ENCODE measurements around the gene NR3C2.
"Not testable (repeated sequence)": the region's sequence is repeated elsewhere in the genome, so short reads cannot be mapped to it uniquely, and the experiment has no call there.

NR3C2 gene

DNA sequence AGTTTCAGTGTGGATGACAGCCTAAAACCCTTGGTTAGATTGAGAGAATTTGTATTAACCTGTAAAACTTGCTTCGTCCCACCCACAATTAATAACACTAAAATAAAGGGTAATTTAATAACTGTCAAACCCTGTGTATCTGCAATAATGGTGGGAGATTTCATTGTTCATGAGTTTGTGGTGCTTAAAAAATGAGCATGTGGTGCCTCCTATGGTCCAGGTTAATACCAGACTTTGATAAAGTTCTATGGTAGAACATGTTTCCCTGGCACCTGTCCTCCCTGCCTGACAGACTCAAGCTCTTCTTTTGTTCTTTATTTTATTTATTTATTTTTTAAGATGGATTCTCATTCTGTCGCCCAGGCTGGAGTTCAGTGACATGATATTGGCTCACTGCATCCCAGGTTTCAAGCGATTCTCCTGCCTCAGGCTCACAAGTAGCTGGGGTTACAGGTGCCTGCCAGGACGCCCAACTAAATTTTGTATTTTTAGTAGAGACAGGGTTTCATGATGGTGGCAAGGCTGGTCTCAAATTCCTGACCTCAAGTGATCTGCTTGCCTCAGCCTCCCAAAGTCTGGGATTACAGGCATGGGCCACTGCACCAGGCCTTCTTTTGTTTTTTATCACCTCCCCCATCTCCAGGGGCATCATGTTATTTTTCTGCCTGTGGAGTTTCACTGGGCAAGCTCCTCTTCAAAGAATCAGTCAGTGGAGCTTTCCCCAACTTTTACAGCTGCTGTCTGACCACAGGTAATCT, 289.2 kb downstream of the NR3C2 start:
- Histone ChIP-seq H3K27me3 (ENCODE audit: control insufficient read depth, insufficient read depth, low read length) (no peaks in the 10 kb centered on the region), H3K4me1 (ENCODE audit: control insufficient read depth, insufficient read depth, low read length) (no peaks in the 10 kb centered on the region), H3K9me3 (replicated peaks; ENCODE audit: low read length) (no peaks in the 10 kb centered on the region), H3K4me2 (ENCODE audit: low read length) (no peak overlapping the region), H3K9ac (ENCODE audit: low read depth, low read length) (no peak overlapping the region), H3K36me3 (ENCODE audit: insufficient read depth, low read length) (no peaks in the 10 kb centered on the region), H3K4me3 (ENCODE audit: low read length) (no peak overlapping the region)

GRCh38 chr4:148151806-148152205, 290.4 kb downstream of the NR3C2 start:
- Histone ChIP-seq H3K4me1 (ENCODE audit: control insufficient read depth, insufficient read depth, low read length) (no peaks in the 10 kb centered on the region), H3K27me3 (ENCODE audit: control insufficient read depth, insufficient read depth, low read length) (no peaks in the 10 kb centered on the region), H3K36me3 (ENCODE audit: insufficient read depth, low read length) (no peaks in the 10 kb centered on the region), H3K9me3 (replicated peaks; ENCODE audit: low read length) (no peaks in the 10 kb centered on the region), H3K4me2 (ENCODE audit: low read length) (no peak overlapping the region), H3K9ac (ENCODE audit: low read depth, low read length) (no peak overlapping the region), H3K4me3 (ENCODE audit: low read length) (no peak overlapping the region)

DNA sequence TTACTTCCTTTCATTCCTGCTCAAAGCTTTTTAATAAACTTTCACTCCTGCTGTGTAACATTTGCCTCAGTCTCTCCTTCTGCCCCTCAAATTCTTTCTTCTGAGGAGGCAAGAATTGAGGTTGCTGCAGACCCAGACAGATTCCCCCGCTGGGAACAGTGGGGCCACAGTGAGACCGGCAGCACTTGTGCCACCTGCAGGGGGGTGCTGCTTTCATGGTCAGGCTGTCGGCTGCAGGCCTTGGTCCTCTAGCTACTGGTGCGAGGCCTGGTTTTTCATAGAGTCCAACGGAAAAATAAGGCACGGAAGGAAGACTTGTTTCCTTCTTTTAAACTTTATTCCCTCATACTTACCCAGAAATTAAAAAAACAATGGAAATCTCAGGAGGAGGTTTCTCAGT, 296.7 kb downstream of the NR3C2 start:
- Histone ChIP-seq H3K4me3 (ENCODE audit: low read length) (no peak overlapping the region), H3K27me3 (ENCODE audit: control insufficient read depth, insufficient read depth, low read length) (no peaks in the 10 kb centered on the region), H3K4me2 (ENCODE audit: low read length) (no peak overlapping the region), H3K36me3 (ENCODE audit: insufficient read depth, low read length) (no peaks in the 10 kb centered on the region), H3K9ac (ENCODE audit: low read depth, low read length) (no peak overlapping the region), H3K9me3 (replicated peaks; ENCODE audit: low read length) (no peaks in the 10 kb centered on the region), H3K4me1 (ENCODE audit: control insufficient read depth, insufficient read depth, low read length) (no peaks in the 10 kb centered on the region)

- Histone ChIP-seq H3K9me3 (replicated peaks; ENCODE audit: low read length) (no peaks in the 10 kb centered on the region), H3K4me1 (ENCODE audit: control insufficient read depth, insufficient read depth, low read length) (no peaks in the 10 kb centered on the region), H3K9ac (ENCODE audit: low read depth, low read length) (no peak overlapping the region), H3K4me3 (ENCODE audit: low read length) (no peak overlapping the region), H3K27me3 (ENCODE audit: control insufficient read depth, insufficient read depth, low read length) (no peaks in the 10 kb centered on the region), H3K36me3 (ENCODE audit: insufficient read depth, low read length) (no peaks in the 10 kb centered on the region), H3K4me2 (ENCODE audit: low read length) (no peak overlapping the region)
Observed at GRCh38 chr4:148143174-148143573, 299.0 kb downstream of the NR3C2 start.

DNA sequence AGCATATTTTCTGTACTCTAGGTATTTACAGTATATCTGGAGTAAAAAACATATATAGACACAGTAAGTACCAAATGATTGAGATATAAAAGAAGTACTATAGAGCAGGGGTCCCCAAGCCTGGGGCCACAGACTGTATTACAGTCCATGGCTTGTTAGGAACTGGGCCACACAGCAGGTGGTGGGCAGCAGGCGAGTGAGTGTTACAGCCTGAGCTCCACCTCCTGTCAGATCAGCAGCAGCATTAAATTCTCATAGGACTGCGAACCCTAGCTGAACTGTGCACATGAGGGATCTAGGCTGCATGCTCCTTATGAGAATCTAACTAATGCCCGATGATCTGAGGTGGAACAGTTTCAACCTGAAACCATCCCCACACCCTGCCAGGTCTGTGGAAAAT, 300.7 kb downstream of the NR3C2 start:
- Histone ChIP-seq H3K4me3 (ENCODE audit: low read length) (no peak overlapping the region), H3K4me2 (ENCODE audit: low read length) (no peak overlapping the region), H3K9ac (ENCODE audit: low read depth, low read length) (no peak overlapping the region), H3K36me3 (ENCODE audit: insufficient read depth, low read length) (no peaks in the 10 kb centered on the region), H3K9me3 (replicated peaks; ENCODE audit: low read length) (no peaks in the 10 kb centered on the region), H3K27me3 (ENCODE audit: control insufficient read depth, insufficient read depth, low read length) (no peaks in the 10 kb centered on the region), H3K4me1 (ENCODE audit: control insufficient read depth, insufficient read depth, low read length) (no peaks in the 10 kb centered on the region)

DNA sequence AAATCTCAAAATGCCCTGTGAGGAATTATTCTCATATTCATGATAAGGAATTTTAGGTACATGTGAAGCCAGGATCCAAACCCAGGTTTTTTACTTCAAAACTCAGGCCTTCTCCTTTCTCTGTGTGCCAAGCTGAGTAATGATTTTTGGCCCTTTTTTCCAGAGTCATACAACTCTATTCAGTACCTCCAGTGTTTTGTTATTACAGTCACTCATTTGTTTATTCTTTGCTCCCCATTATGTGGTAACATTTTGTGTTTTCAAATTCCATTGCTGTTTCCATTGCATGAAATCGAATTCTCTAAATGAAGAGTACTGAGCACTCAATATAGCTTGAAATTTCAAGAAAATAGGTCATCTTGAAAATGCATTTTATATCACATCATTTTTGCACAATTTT, 315.4 kb downstream of the NR3C2 start:
- no peak overlapping the region for H3K9ac ChIP-seq (ENCODE audit: low read depth, low read length)
- peaks cover 5% of the 10 kb centered on the region for H3K9me3 ChIP-seq (replicated peaks; ENCODE audit: low read length)
- no peaks in the 10 kb centered on the region for H3K36me3 ChIP-seq (ENCODE audit: insufficient read depth, low read length)
- no peak overlapping the region for H3K4me2 ChIP-seq (ENCODE audit: low read length)
- no peaks in the 10 kb centered on the region for H3K4me1 ChIP-seq (ENCODE audit: control insufficient read depth, insufficient read depth, low read length)
- H3K4me3 ChIP-seq (ENCODE audit: low read length): no peak overlapping the region
- H3K27me3 ChIP-seq (ENCODE audit: control insufficient read depth, insufficient read depth, low read length): no peaks in the 10 kb centered on the region

- Histone ChIP-seq H3K27me3 (ENCODE audit: control insufficient read depth, insufficient read depth, low read length) (no peaks in the 10 kb centered on the region), H3K36me3 (ENCODE audit: insufficient read depth, low read length) (no peaks in the 10 kb centered on the region), H3K4me3 (ENCODE audit: low read length) (no peak overlapping the region), H3K9ac (ENCODE audit: low read depth, low read length) (no peak overlapping the region), H3K4me2 (ENCODE audit: low read length) (no peak overlapping the region), H3K9me3 (replicated peaks; ENCODE audit: low read length) (peaks cover 5% of the 10 kb centered on the region), H3K4me1 (ENCODE audit: control insufficient read depth, insufficient read depth, low read length) (no peaks in the 10 kb centered on the region)
Observed at GRCh38 chr4:148124512-148124911, 317.7 kb downstream of the NR3C2 start.

GRCh38 chr4:148123161-148123560, 319.1 kb downstream of the NR3C2 start:
- H3K9me3 ChIP-seq (replicated peaks; ENCODE audit: low read length); H3K9ac ChIP-seq (ENCODE audit: low read depth, low read length); H3K4me3 ChIP-seq (ENCODE audit: low read length); H3K27me3 ChIP-seq (ENCODE audit: control insufficient read depth, insufficient read depth, low read length); H3K4me1 ChIP-seq (ENCODE audit: control insufficient read depth, insufficient read depth, low read length); H3K4me2 ChIP-seq (ENCODE audit: low read length); H3K36me3 ChIP-seq (ENCODE audit: insufficient read depth, low read length): not testable (repeated sequence)

DNA sequence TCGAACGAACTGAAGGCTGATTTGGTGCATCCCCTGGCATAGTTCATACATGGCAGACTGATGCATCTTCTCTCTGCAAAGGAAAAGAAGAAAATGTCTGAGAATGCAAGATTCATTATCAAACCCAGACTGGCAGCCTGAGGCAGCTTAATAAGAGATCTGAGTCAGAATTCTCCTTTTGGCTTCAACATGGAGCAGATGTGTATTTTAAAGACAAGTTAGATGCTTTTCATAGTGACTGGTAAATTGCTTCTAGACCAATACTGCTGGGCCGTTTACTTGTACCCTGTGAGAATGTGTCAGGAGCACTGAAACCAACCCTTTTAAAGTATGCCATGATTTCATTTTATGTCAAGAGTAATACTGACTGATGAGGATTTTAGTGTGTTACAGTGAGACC, 322.0 kb downstream of the NR3C2 start:
- H3K4me2 ChIP-seq (ENCODE audit: low read length): no peak overlapping the region
- no peaks in the 10 kb centered on the region for H3K27me3 ChIP-seq (ENCODE audit: control insufficient read depth, insufficient read depth, low read length)
- H3K9me3 ChIP-seq (replicated peaks; ENCODE audit: low read length): peaks cover 5% of the 10 kb centered on the region
- H3K4me1 ChIP-seq (ENCODE audit: control insufficient read depth, insufficient read depth, low read length): peaks cover 7% of the 10 kb centered on the region
- no peak overlapping the region for H3K9ac ChIP-seq (ENCODE audit: low read depth, low read length)
- H3K4me3 ChIP-seq (ENCODE audit: low read length): no peak overlapping the region
- no peaks in the 10 kb centered on the region for H3K36me3 ChIP-seq (ENCODE audit: insufficient read depth, low read length)

GRCh38 chr4:148118633-148119032, 323.6 kb downstream of the NR3C2 start:
- Histone ChIP-seq H3K9ac (ENCODE audit: low read depth, low read length) (no peak overlapping the region), H3K27me3 (ENCODE audit: control insufficient read depth, insufficient read depth, low read length) (no peaks in the 10 kb centered on the region), H3K4me3 (ENCODE audit: low read length) (no peak overlapping the region), H3K9me3 (replicated peaks; ENCODE audit: low read length) (no peaks in the 10 kb centered on the region), H3K4me2 (ENCODE audit: low read length) (no peak overlapping the region), H3K36me3 (ENCODE audit: insufficient read depth, low read length) (no peaks in the 10 kb centered on the region), H3K4me1 (ENCODE audit: control insufficient read depth, insufficient read depth, low read length) (peaks cover 7% of the 10 kb centered on the region)

DNA sequence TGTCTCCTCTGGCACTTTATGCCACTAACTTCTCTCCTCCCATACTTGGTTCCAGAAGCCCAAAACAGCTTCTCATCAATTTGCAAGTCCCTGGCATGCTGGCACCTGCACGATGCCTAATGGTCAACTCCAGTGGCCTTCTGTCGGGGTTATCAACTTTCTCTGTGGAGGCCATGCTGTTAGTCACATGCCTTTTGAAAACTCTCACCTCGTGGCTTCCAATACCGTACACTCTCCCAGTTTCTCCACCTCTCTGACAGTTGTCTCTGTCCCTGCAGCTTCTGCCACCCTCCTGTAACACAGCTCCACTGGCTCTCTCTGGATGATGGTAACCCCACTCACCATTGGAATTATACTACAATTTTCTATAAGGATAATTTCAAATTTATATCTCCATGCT, 324.0 kb downstream of the NR3C2 start:
- no peaks in the 10 kb centered on the region for H3K9me3 ChIP-seq (replicated peaks; ENCODE audit: low read length)
- no peak overlapping the region for H3K4me2 ChIP-seq (ENCODE audit: low read length)
- H3K27me3 ChIP-seq (ENCODE audit: control insufficient read depth, insufficient read depth, low read length): no peaks in the 10 kb centered on the region
- H3K4me1 ChIP-seq (ENCODE audit: control insufficient read depth, insufficient read depth, low read length): peaks cover 7% of the 10 kb centered on the region
- no peak overlapping the region for H3K4me3 ChIP-seq (ENCODE audit: low read length)
- H3K9ac ChIP-seq (ENCODE audit: low read depth, low read length): no peak overlapping the region
- H3K36me3 ChIP-seq (ENCODE audit: insufficient read depth, low read length): no peaks in the 10 kb centered on the region

- Histone ChIP-seq H3K9ac (ENCODE audit: low read depth, low read length) (no peak overlapping the region), H3K4me1 (ENCODE audit: control insufficient read depth, insufficient read depth, low read length) (peaks cover 13% of the 10 kb centered on the region), H3K9me3 (replicated peaks; ENCODE audit: low read length) (no peaks in the 10 kb centered on the region)
Observed at GRCh38 chr4:148116969-148117368, 325.2 kb downstream of the NR3C2 start.

More at GRCh38 chr4:148116969-148117368, 325.2 kb downstream of the NR3C2 start:
- no peak overlapping the region for H3K4me3 ChIP-seq (ENCODE audit: low read length)
- H3K4me2 ChIP-seq (ENCODE audit: low read length): no peak overlapping the region
- H3K27me3 ChIP-seq (ENCODE audit: control insufficient read depth, insufficient read depth, low read length): no peaks in the 10 kb centered on the region
- no peaks in the 10 kb centered on the region for H3K36me3 ChIP-seq (ENCODE audit: insufficient read depth, low read length)

Measured in skeletal muscle satellite cell (primary cell).